ENCODE measurements around the gene DOC2B.
"Not testable (repeated sequence)": the region's sequence is repeated elsewhere in the genome, so short reads cannot be mapped to it uniquely, and the experiment has no call there.

DNA sequence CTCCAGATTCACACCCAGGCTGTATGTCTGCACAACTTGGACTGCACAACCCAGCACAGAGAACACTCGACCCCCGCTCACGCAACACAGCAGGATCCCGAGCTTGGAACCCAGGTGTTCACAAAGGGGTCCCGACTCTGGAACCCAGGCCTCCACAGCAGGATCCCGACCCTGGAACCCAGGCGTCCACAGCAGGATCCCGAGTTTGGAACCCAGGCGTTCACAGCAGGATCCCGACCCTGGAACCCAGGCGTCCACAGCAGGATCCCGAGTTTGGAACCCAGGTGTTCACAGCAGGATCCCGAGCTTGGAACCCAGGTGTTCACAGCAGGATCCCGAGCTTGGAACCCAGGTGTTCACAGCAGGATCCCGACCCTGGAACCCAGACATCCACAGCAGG lies 16.8 kb upstream of the DOC2B start:
- TF ChIP-seq, protein P1, sequence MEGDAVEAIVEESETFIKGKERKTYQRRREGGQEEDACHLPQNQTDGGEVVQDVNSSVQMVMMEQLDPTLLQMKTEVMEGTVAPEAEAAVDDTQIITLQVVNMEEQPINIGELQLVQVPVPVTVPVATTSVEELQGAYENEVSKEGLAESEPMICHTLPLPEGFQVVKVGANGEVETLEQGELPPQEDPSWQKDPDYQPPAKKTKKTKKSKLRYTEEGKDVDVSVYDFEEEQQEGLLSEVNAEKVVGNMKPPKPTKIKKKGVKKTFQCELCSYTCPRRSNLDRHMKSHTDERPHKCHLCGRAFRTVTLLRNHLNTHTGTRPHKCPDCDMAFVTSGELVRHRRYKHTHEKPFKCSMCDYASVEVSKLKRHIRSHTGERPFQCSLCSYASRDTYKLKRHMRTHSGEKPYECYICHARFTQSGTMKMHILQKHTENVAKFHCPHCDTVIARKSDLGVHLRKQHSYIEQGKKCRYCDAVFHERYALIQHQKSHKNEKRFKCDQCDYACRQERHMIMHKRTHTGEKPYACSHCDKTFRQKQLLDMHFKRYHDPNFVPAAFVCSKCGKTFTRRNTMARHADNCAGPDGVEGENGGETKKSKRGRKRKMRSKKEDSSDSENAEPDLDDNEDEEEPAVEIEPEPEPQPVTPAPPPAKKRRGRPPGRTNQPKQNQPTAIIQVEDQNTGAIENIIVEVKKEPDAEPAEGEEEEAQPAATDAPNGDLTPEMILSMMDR (IDR thresholded peaks at IDR 0.05; ENCODE audit: low read length) = not testable (repeated sequence)
- TF ChIP-seq EZH2 (optimal IDR thresholded peaks at IDR 0.05; ENCODE audit: low read depth, low read length) = peak; percentile 95
